NB4 (cell line): ENCODE data around the gene ELL.
A peak's percentile ranks its signal among the peaks of the same experiment; 100 is the strongest.
"Not testable (repeated sequence)": the region's sequence is repeated elsewhere in the genome, so short reads cannot be mapped to it uniquely, and the experiment has no call there.

Source experiments
- DNase-seq: peaks from one replicate; pipeline ENCODE4 v3.0.0; 2010; ENCODE audit warnings: low read depth
- H3K4me3 ChIP-seq: one replicate; pipeline ENCODE4 v1.5.1; 2011; ENCODE audit warnings: mild to moderate bottlenecking, low read depth, low read length, moderate library complexity
- MYC ChIP-seq: IDR thresholded peaks from 2 replicates; pipeline ENCODE4 v1.6.1; 2011; ENCODE audit warnings: low read depth, low read length
- POLR2A ChIP-seq: IDR thresholded peaks from 2 replicates; pipeline ENCODE4 v1.6.1; 2011; ENCODE audit warnings: mild to moderate bottlenecking; ENCODE audit not compliant: insufficient read length; ENCODE audit errors: extremely low read depth
- TF ChIP-seq, protein P1 (sequence below): IDR thresholded peaks from one replicate; pipeline ENCODE4 v1.5.1; 2012; ENCODE audit warnings: low read depth, low read length
- TF ChIP-seq, protein P2 (sequence below): IDR thresholded peaks from 2 replicates; pipeline ENCODE4 v1.6.1; 2011; ENCODE audit warnings: low read depth, low read length

The ELL gene

DNA sequence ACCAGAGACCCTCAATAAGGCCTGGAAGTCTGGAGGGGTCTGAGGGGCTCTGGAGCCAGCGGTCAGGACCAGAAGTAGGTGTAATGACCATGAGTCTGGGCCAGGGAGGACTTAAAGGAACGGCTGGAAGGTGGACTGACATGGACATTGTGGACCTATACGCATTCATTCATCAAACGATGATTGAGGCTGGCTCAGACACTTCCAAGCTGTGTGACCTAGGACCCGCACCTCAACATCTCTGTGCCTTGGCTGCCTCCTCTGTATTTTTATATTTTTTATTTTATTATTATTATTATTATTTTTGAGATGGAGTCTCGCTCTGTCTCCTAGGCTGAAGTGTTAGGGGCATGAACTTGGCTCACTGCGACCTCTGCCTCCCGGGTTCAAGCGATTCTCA is 115.1 kb downstream of the ELL start:
- no peak for DNase-seq
- no peak overlapping the region for H3K4me3 ChIP-seq
- TF ChIP-seq, protein P1, sequence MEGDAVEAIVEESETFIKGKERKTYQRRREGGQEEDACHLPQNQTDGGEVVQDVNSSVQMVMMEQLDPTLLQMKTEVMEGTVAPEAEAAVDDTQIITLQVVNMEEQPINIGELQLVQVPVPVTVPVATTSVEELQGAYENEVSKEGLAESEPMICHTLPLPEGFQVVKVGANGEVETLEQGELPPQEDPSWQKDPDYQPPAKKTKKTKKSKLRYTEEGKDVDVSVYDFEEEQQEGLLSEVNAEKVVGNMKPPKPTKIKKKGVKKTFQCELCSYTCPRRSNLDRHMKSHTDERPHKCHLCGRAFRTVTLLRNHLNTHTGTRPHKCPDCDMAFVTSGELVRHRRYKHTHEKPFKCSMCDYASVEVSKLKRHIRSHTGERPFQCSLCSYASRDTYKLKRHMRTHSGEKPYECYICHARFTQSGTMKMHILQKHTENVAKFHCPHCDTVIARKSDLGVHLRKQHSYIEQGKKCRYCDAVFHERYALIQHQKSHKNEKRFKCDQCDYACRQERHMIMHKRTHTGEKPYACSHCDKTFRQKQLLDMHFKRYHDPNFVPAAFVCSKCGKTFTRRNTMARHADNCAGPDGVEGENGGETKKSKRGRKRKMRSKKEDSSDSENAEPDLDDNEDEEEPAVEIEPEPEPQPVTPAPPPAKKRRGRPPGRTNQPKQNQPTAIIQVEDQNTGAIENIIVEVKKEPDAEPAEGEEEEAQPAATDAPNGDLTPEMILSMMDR, result no peak
- TF ChIP-seq MYC, result no peak
- no peak for TF ChIP-seq POLR2A
- TF ChIP-seq, protein P2, sequence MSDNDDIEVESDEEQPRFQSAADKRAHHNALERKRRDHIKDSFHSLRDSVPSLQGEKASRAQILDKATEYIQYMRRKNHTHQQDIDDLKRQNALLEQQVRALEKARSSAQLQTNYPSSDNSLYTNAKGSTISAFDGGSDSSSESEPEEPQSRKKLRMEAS, result no peak

DNA sequence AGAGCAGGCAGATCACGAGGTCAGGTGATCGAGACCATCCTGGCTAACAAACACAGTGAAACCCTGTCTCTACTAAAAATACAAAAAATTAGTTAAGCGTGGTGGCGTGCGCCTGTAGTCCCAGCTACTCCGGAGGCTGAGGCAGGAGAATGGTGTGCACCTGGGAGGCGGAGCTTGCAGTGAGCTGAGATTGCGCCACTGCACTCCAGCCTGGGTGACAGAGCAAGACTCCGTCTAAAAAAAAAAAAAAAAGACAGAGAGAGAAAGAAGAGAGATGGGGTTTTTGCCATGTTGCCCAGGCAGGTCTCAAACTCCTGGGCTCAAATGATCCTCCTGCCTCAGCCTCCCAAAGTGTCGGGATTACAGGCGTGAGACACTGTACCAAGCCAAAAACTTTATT is 116.1 kb downstream of the ELL start:
- H3K4me3 ChIP-seq, DNase-seq: not testable (repeated sequence)

DNA sequence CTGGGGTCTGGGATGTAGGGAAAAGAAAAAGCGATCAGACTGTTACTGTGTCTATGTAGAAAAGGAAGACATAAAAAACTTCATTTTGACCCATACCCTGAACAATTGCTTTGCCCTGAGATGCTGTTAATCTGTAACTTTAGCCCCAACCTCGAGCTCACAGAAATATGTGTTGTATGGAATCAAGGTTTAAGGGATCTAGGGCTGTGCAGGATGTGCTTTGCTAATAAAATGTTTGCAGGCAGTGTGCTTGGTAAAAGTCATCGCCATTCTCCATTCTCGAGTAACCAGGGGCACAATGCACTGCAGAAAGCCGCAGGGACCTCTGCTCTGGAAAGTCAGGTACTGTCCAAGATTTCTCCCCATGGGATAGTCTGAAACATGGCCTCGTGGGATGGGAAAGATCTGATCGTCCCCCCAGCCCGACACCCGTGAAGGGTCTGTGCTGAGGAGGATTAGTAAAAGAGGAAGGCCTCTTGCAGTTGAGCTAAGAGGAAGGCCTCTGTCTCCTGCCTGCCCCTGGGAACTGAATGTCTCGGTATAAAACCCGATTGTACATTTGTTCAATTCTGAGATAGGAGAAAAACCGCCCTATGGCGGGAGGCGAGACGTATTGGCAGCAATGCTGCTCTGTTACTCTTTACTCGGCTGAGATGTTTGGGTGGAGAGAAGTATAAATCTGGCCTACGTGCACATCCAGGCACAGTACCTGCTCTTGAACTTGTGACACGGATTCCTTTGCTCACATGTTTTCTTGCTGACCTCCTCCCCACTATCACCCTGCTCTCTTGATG is 119.2 kb downstream of the ELL start:
- not testable (repeated sequence) for H3K4me3 ChIP-seq
- peak; percentile 42 for DNase-seq

DNA sequence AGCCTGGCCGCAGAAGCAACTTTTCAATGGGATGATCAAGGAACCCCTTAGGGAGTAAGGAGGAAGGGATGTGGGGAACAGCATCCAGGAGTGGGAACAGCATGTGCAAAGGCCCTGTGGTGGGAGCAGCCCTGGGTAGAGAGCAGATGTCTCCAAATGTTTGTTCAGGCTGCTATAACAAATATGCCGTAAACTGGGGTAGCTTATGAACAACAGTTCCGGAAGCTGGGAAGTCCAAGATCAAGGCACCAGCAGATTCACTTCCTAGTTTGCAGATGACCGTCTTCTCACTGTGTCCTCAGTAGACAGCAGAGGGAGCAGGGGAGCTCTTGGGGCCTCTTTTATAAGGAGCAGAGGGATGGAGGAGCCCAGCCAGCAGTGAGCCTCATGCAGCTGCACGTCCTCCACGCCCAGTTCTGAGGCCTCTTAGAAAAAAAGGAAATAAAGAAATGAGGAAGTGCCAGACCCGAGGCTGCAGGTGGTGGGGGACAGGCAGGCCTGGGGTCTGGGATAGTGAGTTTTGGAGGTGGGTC is 120.2 kb downstream of the ELL start:
- no peak overlapping the region for H3K4me3 ChIP-seq
- TF ChIP-seq MYC (0 out of 2 replicates have a peak, but pooled peaks have one; percentile 56), POLR2A (peak; percentile 30)
- TF ChIP-seq, protein P2, result peak; percentile 62; the same call in 1 of the 2 replicates
- TF ChIP-seq, protein P1, result peak; percentile 64
- peak; percentile 98 for DNase-seq

DNA sequence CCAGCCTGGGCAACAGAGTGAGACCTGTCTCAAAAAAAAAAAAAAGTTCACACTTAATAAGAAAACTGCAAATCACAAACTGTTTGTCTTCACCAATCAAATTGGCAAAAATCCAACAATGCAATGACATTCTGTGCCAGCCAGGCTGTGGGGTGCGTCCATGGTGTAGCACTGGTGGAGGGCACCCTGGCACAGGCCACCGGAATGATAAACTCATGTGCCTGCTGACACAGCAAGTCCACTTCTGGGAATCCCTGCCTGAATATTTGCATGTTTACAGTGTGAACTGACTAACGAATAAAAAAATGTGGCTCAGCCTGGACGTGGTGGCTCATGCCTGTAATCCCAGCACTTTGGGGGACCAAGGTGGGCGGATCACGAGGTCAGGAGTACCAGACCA is 122.9 kb downstream of the ELL start:
- no peak for DNase-seq

DNA sequence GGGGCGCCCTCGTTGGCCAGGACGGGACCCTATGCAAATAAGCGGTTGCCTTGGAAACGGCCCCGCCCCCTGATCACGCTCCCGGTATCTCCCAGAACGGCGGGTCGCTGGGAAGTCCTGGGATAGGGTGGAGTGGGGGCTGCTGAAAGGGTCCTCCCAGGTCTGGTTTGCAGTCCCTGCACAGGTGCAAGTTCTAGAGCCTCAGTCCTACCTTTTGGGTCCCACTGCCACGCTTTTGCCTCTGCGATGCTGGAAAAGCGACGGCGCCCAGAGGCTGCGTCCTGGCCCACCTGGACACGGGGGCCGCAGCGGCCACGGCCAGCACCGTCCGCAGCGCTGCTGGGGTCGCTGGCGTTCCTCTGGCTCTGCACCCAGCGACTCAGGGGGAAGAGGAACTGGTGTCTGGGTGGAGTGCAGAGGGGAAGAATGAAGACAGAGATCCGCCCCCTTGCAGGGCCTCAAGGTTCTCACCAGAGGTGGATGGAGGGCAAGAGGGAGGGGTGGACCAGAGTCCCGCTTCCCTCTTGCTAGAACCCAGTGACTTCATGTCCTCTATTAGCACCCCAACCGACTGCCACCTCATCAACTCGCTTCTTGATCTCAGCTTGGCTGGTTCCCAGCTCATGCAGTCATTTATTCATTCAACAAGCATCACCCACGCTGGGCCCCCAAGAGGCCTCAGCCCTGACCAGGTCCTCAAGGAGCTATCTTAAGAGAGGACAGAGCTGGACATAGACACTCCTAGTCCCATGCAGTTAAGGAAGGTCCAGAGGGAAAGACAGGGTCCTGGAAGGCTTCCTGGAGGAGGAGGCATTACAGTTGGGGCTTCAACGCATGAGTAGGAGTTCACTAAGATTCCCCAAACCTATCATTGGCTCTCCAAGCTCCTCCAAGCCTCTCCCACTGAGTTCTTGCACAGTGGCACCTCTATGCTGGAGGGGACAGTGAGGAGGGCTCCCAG is 124.3 kb downstream of the ELL start, which contains the start of gene LRRC25:
TSS of gene LRRC25 (minus strand) at position 381 of the 961 bp plus-strand sequence. CDS start 659 bp downstream, outside the sequence.
- H3K4me3 ChIP-seq, result no peak within 1 kb of the TSS
- TF ChIP-seq, protein P1, result no peak
- TF ChIP-seq, protein P2, result no peak
- TF ChIP-seq POLR2A (no peak), MYC (no peak)
- peak; percentile 89 for DNase-seq

More for the DNA sequence above, 122.9 kb downstream of the ELL start:
- H3K4me3 ChIP-seq, result no peak overlapping the region
- TF ChIP-seq MYC (no peak), POLR2A (no peak)
- TF ChIP-seq, protein P1, result no peak
- TF ChIP-seq, protein P2, result no peak
